HL-60 (cell line): Measurements from ENCODE around the gene CRYGS.

ENCODE experiments used
- GABPA ChIP-seq: IDR thresholded peaks from 2 replicates; pipeline ENCODE4 v1.6.1; 2012; ENCODE audit warnings: low read depth
- POLR2AphosphoS5 ChIP-seq: IDR thresholded peaks from 2 replicates; pipeline ENCODE4 v1.6.1; 2012; ENCODE audit warnings: low read depth
- SPI1 ChIP-seq: IDR thresholded peaks from 2 replicates; pipeline ENCODE4 v1.6.1; 2012; ENCODE audit warnings: low read depth, mild to moderate bottlenecking, borderline replicate concordance
- TF ChIP-seq, protein P1 (sequence below): IDR thresholded peaks from one replicate; pipeline ENCODE4 v1.5.1; 2011; ENCODE audit warnings: low read length, control low read depth, inconsistent platforms; ENCODE audit not compliant: insufficient read depth
- TF ChIP-seq, protein P2 (sequence below): IDR thresholded peaks from 2 replicates; pipeline ENCODE4 v1.6.1; 2012; ENCODE audit warnings: low read depth; ENCODE audit not compliant: insufficient replicate concordance

DNA sequence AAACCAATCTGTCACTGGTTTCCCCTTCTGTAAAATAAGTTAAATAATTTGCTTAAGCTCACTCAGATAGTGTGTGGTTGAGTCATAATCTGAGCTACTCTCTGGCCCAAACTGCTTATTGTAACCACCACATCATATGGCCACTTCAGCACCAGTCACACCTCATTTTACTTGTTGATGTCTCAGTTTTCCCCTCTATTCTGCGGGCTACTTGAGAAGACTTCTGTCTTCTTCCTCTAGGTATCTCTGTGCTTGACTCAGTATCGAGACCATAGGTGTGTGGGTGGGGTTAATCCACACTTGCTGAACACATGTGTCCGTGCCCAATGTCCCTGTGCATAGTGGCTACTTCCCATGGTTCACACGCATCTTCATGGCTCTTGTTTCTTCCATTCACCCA, 32.9 kb downstream of the CRYGS start:
- TF ChIP-seq, protein P1, sequence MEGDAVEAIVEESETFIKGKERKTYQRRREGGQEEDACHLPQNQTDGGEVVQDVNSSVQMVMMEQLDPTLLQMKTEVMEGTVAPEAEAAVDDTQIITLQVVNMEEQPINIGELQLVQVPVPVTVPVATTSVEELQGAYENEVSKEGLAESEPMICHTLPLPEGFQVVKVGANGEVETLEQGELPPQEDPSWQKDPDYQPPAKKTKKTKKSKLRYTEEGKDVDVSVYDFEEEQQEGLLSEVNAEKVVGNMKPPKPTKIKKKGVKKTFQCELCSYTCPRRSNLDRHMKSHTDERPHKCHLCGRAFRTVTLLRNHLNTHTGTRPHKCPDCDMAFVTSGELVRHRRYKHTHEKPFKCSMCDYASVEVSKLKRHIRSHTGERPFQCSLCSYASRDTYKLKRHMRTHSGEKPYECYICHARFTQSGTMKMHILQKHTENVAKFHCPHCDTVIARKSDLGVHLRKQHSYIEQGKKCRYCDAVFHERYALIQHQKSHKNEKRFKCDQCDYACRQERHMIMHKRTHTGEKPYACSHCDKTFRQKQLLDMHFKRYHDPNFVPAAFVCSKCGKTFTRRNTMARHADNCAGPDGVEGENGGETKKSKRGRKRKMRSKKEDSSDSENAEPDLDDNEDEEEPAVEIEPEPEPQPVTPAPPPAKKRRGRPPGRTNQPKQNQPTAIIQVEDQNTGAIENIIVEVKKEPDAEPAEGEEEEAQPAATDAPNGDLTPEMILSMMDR, result no peak
- TF ChIP-seq, protein P2, sequence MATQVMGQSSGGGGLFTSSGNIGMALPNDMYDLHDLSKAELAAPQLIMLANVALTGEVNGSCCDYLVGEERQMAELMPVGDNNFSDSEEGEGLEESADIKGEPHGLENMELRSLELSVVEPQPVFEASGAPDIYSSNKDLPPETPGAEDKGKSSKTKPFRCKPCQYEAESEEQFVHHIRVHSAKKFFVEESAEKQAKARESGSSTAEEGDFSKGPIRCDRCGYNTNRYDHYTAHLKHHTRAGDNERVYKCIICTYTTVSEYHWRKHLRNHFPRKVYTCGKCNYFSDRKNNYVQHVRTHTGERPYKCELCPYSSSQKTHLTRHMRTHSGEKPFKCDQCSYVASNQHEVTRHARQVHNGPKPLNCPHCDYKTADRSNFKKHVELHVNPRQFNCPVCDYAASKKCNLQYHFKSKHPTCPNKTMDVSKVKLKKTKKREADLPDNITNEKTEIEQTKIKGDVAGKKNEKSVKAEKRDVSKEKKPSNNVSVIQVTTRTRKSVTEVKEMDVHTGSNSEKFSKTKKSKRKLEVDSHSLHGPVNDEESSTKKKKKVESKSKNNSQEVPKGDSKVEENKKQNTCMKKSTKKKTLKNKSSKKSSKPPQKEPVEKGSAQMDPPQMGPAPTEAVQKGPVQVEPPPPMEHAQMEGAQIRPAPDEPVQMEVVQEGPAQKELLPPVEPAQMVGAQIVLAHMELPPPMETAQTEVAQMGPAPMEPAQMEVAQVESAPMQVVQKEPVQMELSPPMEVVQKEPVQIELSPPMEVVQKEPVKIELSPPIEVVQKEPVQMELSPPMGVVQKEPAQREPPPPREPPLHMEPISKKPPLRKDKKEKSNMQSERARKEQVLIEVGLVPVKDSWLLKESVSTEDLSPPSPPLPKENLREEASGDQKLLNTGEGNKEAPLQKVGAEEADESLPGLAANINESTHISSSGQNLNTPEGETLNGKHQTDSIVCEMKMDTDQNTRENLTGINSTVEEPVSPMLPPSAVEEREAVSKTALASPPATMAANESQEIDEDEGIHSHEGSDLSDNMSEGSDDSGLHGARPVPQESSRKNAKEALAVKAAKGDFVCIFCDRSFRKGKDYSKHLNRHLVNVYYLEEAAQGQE, result no peak
- TF ChIP-seq GABPA (no peak), POLR2AphosphoS5 (no peak), SPI1 (no peak)
